GM19455 (cell line): ENCODE data around the gene SMIM29.
"Not testable (repeated sequence)": the region's sequence is repeated elsewhere in the genome, so short reads cannot be mapped to it uniquely, and the experiment has no call there.

Experiments
- ATAC-seq: cut with Tn5 transposase; IDR thresholded peaks from one replicate; pipeline ENCODE4 v1.9.1; 2021; ENCODE audit not compliant: unreplicated experiment

Gene SMIM29

DNA sequence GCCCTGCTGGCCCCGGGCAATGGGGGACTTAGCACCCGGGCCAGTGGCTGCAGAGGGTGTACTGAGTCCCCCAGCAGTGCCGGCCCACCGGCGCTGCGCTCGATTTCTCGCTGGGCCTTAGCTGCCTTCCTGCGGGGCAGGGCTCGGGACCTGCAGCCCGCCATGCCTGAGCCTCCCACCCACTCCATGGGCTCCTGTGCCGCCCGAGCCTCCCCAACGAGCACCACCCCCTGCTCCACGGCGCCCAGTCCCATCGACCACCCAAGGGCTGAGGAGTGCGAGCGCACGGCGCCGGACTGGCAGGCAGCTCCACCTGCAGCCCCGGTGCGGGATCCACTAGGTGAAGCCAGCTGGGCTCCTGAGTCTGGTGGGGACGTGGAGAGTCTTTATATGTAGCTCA lies 20.3 kb upstream of the SMIM29 start:
- not testable (repeated sequence) for ATAC-seq

DNA sequence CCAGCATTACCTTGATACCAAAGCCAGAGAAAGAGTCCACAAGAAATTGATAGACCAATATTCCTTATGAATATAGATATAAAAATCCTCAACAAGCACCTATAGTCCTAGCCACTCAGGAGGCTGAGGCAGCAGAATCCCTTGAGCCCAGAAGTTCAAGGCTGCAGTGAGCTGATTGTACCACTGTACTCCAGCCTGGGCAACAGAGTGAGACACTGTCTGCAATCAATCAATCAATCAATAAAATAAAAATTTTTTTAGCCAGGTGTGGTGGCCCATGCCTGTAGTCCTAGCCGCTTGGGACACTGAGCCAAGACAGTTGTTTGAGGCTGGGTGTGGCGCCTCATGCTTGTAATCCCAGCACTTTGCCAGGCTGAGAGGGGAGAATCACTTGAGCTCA lies 18.9 kb upstream of the SMIM29 start:
- ATAC-seq: no peak

DNA sequence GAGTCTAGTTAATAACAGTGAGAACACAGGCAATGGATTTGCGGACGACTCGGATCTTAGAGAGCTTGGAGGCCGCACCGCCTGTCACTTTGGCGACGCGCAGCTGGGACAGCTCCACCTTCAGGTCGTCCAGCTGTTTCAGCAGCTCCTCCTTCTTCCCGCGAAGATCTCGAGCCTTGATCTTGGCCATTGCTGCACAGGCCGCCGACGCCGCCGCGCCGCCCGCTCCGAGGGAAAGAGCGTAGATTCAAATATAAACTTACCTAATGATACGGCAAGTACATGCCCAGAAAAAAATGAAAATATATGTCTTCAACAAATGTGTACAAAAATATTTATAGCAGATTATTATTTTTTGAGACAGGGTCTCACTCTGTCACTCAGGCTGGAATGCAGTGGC lies 14.7 kb upstream of the SMIM29 start:
- ATAC-seq: not testable (repeated sequence)

DNA sequence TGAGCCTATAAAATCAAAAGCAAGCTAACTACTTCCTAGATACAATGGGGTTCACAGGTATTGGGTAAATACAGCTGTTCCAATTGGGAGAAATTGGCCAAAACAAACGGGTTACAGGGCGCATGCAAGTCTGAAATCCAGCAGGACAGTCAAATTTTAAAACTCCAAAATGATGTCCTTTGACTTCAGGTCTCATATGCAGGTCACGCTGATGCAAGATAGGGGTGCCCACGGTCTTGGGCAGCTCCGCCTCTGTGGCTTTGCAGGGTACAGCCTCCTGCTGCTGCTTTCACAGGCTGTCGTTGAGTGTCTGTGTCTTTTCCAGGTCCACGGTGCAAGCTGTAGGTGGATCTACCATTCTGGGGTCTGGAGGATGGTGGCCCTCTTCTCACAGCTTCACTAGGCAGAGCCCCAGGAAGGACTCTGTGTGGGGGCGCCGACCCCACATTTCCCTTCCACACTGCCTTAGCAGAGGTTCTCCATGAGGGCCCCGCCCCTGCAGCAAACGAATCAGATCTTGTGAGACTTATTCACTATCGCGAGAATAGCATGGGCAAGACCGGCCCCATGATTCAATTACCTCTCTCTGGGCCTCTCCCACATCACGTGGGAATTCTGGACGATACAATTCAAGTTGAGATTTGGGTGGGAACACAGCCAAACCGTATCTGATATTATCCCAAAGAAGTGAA lies 11.9 kb upstream of the SMIM29 start:
- ATAC-seq: no peak

DNA sequence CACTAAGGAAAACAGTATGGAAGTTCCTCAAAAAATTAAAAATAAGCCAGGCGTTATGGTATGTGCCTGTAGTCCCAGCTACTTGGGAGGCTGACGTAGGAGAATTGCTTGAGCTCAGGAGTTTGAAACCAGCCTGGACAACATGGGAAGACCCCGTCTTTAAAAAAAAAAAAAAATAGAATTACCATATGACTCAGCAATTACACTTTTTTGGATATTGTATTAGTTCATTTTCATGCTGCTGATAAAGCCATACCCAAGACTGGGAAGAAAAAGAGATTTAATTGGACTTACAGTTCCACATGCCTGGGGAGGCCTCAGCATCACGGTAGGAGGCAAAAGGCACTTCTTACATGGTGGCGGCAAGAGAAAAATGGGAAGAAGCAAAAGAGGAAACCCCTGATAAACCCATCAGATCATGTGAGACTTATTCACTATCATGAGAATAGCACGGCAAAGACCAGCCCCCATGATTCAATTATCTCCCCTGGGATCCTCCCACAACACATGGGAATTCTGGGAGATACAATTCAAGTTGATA lies 10.8 kb upstream of the SMIM29 start:
- ATAC-seq: no peak

DNA sequence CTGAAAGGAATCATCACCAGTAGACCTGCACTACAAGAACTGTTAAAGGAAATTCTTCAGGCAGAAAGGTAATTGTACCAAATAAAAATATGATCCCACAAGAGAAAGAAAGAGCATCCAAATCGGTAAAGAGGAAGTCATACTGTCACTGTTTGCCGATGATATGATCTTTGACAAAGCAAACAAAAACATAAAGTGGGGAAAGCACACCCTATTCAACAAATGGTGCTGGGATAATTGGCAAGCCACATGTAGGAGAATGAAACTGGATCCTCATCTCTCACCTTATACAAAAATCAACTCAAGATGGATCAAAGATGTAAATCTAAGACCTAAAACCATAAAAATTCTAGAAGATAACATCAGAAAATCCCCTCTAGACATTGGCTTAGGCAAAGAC lies 3.6 kb upstream of the SMIM29 start:
- ATAC-seq: not testable (repeated sequence)

DNA sequence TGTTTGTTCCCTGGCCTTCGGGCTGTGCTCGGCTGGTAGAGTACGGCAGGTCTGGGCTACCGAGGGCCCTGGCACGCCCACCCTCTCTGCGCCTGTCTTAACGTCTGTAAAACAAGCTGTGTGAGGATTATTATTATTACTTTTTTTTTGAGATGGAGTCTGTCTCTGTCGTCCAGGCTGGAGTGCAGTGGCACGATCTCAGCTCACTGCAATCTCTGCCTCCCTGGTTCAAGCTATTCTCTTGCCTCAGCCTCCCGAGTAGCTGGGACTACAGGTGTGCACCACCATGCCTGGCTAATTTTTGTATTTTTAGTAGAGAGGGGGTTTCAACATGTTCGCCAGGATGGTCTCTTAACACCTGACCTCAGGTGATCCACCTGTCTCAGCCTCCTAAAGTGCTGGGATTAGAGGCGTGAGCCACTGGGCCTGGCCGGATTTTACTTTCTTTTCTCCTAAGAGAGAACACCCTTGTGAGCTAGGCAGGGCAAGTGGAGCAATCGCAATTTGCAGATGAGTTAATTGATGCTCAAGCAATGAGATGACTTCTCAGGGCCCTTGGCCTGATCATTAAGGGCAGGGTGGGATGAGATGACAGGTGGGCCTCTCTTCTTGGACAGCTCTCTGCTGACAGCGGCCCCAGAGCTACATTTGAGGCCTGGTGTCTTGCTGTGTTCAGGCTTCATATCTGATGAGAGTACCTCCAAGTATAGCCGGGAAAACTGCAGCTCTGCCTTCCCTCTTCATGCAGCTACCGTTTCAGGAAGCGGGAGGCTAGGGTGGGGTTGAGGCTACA lies 859 bp upstream of the SMIM29 start:
- peak; percentile 32 for ATAC-seq

DNA sequence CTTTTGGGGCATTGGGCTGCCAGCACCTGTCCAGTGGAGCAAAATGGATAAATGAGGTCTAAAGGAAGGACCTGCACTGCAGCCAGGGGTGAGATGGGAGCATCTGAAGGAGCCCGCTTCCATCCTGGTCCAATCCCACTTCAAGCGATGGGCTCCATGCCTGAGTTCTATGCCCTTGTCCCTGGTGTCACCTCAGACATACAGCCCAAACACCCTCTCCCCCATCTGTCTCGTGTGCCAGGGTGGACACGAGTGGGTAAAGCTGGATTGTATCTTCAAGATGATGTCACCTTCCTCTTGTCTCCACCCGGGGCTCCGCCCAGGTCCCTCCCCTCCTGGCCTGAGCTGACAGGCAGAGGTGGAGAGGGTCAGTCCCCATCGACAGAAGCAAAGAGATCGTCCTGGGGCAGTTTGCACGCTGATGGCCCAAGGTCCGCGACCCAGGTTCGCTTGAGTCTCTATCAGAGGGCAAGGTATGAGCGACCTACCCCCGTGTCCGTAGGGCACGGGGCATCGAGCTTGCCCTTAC lies 544 bp downstream of the SMIM29 start:
- peak; percentile 15 for ATAC-seq

DNA sequence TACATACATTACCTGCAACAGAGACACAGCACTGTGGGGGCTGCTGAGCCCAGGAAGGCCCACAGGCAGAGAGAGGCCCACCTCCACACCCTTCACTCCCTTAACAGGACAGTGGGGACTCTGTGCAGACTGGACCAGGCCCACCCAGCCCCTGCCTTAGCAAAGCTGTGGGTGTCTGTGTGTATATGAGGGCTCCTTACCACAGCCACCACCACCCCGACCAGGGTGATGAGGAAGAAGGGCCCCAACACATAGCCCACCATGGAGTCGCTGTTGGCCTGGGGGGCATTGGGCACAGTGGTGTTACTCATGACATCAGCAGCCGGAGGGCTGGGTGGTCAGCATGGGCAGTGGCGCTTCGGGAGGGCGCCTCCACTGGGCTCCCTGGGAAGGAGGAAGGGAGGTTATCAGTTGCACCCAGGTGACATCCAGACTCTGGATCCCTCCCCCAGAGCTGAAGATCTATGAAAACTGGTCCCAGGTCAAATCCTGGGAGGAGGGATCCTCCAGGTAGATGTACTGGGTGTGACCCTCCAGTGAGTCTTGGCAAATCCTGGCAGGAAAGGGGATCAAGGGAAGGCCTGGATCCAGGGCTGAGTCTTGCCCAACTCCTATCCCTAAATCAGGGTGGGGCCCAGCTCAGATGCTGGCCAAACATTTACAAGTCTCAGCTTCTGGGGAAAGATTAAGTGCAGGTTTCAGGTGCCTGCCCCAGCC lies 1.2 kb downstream of the SMIM29 start:
- ATAC-seq: no peak

DNA sequence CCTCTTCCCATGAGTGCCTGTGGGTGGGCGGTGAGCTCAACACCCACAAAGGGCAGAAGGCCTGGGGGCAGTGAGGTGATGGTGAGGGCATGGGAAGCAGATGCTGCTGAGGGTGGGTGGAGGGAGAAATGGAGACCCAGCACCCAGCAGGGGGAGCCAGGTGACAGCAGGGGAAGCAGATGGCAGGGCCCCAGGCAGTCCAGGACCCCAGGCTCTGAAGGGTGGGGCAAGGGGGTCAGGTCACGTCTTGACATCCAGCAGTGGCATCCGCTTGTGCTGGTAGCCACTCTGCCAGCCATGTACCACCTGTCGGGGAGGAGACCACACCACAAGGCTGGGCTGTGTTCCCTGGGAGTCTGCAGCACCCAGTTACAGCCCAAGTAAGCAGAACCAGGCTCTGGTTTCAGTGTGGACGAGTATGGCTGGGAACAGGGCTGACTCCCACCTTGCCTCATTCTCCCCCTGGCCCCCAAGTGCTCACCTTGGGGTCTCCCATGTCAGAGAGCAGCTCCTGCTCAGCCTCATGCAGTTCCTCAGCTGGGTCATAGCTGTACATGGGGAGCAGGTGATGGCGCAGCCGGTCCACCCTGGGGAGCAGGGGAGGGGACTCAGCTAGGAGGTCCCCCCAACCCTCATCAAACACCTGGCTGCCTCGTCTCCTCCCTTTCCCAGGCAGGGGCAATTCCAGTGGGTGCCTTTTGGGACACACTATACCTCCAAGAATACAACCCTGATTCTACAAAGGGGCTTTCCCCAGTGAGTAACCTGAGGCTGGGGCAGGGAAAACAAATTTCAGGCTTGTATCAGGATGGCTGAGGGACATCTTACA lies 2.0 kb downstream of the SMIM29 start:
- no peak for ATAC-seq

DNA sequence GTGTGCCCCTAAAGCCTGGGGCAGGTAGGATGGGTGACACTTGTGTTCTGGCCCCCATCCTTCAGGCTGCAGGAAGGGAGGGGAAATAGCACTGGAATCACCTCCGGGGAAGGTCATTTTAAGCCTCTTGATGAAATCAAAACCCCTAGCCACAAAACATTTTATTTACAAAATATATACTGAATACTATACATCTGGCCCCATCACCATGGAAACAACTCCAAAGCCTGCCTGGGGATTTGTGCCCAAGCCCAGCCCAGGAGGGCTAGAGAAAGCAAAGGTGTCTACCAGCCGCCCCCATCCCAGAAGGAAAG lies 2.6 kb downstream of the SMIM29 start:
- ATAC-seq: no peak

DNA sequence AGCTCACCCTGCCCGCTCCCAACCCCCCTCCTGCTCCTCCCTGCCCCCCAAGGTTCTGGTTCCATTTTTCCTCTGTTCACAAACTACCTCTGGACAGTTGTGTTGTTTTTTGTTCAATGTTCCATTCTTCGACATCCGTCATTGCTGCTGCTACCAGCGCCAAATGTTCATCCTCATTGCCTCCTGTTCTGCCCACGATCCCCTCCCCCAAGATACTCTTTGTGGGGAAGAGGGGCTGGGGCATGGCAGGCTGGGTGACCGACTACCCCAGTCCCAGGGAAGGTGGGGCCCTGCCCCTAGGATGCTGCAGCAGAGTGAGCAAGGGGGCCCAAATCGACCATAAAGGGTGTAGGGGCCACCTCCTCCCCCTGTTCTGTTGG lies 3.1 kb downstream of the SMIM29 start:
- ATAC-seq: not testable (repeated sequence)

DNA sequence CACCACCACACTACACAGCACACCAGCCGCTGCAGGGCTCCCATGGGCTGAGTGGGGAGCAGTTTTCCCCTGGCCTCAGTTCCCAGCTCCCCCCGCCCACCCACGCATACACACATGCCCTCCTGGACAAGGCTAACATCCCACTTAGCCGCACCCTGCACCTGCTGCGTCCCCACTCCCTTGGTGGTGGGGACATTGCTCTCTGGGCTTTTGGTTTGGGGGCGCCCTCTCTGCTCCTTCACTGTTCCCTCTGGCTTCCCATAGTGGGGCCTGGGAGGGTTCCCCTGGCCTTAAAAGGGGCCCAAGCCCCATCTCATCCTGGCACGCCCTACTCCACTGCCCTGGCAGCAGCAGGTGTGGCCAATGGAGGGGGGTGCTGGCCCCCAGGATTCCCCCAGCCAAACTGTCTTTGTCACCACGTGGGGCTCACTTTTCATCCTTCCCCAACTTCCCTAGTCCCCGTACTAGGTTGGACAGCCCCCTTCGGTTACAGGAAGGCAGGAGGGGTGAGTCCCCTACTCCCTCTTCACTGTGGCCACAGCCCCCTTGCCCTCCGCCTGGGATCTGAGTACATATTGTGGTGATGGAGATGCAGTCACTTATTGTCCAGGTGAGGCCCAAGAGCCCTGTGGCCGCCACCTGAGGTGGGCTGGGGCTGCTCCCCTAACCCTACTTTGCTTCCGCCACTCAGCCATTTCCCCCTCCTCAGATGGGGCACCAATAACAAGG lies 3.6 kb downstream of the SMIM29 start:
- not testable (repeated sequence) for ATAC-seq

DNA sequence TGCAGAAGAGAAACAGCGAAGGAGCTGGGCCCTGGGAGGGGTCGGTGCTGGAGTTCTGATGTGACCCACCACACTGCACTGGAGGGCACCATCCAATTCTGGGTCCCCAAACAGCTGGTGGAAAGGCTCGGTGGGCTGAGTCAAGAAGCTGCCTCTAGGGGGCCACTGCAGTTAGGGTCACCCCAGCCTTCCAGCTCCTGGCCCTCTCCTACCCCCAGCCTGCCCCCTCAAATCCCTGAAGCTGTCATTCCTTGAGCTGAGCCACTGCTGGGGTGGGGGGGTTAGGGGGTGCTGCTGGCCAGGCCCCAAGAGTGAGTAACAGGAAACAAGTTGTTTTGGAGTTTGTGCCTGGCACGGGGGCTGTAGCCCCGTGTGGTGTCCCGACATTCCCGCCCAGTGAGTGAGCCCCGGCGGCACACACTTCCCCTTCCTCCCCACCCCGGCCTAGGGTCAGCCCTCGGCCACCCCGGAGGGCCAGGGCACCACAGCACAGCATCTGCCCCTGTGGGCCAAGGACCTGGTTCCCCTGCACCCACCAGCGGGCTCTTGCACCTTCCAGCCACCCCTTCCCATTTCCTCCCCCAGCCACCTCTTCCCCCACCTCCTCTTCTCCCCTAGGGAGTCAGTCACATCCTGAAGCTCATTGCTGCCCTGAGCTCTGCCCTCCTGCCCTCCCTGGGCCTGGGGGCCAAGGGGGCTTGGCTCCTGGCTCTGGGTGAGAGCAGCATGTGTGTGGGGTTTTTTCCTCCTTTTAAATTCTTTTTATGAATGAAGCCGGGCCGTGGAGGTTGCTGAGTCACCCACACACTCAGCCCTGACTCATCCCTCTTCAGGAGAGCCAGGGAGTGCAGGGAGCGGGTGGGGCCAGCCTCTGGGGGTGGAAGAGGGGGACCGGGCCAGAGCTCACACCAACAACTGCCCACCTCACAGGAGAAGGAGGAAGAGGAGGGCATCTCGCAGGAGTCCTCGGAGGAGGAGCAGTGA lies 4.6 kb downstream of the SMIM29 start:
- no peak for ATAC-seq

DNA sequence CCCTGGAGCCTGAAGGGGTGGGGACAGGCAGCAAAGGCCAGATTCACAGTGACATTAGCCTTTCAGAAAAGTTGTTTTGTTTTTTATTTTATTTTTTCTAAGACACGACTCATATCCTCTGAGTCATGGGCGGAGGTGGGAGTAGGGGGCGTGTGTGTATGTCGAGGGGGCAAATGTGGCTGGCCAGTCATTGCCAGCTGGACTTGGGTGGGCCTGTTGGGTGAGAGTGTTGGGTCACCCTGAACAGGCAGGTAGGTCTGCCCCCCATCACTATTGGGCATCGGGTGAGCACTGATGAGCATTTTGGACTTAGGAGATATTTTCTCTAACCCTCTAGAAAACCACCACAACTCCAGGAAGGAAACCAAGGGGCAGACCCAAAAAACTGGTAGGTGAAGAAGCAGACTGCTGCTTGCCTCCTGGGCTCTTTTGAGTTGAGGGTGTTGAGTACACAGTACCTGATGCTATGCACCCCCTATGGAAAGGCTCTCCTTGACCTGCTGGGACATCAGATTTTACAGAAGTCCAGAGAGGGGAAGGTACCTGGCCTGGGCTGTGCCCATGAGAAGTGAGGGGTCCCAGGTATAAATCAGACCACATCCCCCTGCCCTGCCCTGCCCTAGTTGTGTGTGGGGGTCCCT lies 5.6 kb downstream of the SMIM29 start:
- ATAC-seq: no peak

DNA sequence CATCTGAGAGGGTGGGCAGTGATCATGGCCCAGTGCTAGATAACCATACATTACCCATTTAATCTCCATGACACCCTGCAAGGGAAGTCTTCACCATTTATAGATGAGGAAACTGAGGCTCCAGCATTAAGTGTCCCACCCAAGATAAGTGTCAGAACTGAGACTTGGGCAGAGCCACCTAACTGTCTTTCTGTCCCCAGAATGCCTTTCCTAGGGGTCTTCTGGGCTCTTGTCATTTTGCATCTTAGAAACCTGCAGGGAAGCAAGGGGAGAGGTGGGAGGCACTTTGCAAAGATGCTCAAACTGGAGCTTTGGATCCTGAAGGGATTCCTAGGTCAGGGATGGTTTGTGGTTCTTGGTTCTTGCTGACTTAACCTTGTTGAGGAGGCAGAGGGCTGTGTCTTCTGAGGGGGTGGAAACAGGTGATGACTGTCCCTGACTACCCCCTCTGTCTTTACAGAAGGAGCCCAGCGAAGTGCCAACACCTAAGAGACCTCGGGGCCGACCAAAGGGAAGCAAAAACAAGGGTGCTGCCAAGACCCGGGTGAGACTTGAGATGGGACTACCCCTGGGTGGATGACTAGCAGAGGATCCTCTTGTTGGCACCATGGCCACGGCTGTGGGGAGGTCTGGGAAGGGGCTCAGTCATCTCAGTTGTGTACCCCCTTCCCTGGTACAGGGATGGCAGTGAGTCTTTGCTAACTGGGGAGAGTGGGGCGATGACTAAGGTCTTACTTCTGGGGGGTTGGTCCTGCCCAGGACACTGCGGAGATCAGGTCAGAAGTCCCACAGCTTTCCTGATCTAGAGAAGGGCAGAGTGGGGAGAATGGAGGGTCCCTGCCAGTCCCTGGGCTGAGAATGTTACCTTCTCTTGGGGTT lies 6.3 kb downstream of the SMIM29 start:
- no peak for ATAC-seq
